Measurements from ENCODE around the gene AREL1.

DNA sequence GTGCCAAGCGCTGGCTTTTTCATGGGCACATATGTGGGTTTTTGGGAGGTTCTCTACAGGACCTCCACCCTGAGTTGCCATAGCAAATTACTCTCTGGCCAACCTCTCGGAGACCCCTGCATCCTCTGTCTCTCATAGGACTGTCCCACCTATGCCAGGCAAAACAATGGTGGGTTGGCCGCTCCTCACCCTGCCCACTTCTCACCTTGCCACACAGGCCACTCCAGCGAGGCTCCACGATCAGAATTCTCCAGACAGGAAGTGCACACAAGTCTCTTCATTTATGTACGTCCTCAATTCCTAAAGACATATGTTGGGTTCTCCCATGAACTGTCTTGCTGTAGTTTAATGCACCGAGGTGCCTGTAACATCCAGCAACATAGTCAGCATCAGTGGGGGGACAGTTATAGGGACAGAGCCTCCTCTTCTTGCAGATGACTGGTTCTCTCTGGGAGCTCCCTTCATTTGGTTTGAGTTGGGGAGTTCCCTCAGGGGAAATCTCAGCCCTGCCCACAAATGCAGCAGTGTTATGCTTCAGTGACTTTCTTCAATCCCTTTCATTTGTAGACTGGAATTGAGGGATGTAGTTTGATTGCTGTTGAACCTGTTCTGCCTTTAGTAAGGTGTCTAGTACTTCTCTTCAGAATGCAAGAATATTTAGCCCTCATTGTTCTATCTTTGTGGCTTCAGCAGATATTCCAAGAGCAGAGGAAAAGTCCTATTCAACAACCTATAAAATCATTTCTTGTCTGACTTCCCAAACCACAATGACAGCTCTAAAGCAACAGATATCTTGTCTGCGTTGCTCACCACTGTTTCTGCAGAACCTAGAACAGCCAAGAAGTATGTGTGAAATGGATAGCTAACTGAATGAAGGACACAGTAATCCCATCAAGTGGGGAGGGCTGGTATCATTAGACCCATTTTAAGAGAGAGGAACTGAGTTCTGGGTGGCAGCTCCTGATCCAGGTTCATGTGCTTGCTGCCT is 98.1 kb downstream of the AREL1 start:
- TF ChIP-seq, protein P1, sequence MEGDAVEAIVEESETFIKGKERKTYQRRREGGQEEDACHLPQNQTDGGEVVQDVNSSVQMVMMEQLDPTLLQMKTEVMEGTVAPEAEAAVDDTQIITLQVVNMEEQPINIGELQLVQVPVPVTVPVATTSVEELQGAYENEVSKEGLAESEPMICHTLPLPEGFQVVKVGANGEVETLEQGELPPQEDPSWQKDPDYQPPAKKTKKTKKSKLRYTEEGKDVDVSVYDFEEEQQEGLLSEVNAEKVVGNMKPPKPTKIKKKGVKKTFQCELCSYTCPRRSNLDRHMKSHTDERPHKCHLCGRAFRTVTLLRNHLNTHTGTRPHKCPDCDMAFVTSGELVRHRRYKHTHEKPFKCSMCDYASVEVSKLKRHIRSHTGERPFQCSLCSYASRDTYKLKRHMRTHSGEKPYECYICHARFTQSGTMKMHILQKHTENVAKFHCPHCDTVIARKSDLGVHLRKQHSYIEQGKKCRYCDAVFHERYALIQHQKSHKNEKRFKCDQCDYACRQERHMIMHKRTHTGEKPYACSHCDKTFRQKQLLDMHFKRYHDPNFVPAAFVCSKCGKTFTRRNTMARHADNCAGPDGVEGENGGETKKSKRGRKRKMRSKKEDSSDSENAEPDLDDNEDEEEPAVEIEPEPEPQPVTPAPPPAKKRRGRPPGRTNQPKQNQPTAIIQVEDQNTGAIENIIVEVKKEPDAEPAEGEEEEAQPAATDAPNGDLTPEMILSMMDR (IDR thresholded peaks at IDR 0.05), result no peak
- TF ChIP-seq POLR2A (IDR thresholded peaks at IDR 0.05), result no peak
